Measurements from ENCODE around the gene ONECUT3.

ONECUT3 gene

DNA sequence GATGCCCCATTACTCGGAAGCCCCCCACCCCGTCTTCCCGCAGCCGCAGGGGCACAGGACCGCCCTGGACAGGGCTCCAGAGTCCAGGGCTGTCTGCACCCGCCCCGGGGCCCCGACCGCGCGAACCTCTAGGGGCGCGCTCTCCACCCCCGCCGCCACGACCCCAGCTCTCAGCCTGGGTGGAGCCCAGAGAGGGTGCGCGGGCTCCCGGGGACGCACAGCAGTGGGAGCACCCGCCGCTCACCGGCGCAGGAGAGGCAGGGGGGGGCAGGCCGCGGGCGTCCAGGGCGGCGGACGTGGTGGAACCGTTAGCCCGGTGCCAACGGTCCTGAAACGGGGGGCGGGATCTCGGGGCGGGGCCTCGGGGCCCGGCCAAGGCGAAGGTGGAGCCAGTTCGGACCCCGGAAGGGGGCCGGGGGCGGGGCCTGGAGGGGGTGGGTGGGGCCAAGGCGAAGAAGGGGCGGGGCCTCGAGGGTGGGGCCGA lies 58.7 kb downstream of the ONECUT3 start, which contains the start of gene ATP8B3:
ATP8B3 (minus strand) TSS at position 335 of the 484 bp plus-strand sequence. CDS start 540 bp downstream, outside the sequence.
- TF ChIP-seq, protein P1, sequence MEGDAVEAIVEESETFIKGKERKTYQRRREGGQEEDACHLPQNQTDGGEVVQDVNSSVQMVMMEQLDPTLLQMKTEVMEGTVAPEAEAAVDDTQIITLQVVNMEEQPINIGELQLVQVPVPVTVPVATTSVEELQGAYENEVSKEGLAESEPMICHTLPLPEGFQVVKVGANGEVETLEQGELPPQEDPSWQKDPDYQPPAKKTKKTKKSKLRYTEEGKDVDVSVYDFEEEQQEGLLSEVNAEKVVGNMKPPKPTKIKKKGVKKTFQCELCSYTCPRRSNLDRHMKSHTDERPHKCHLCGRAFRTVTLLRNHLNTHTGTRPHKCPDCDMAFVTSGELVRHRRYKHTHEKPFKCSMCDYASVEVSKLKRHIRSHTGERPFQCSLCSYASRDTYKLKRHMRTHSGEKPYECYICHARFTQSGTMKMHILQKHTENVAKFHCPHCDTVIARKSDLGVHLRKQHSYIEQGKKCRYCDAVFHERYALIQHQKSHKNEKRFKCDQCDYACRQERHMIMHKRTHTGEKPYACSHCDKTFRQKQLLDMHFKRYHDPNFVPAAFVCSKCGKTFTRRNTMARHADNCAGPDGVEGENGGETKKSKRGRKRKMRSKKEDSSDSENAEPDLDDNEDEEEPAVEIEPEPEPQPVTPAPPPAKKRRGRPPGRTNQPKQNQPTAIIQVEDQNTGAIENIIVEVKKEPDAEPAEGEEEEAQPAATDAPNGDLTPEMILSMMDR (IDR thresholded peaks at IDR 0.05; ENCODE audit: control insufficient read depth, insufficient read depth, low read depth, low read length, missing control alignments): peak; percentile 22
- peak within 1 kb of the TSS; percentile 56 for H3K4me3 ChIP-seq (ENCODE audit: control insufficient read depth, low read depth, low read length)
- DNase-seq (ENCODE audit: low read depth): no peak

DNA sequence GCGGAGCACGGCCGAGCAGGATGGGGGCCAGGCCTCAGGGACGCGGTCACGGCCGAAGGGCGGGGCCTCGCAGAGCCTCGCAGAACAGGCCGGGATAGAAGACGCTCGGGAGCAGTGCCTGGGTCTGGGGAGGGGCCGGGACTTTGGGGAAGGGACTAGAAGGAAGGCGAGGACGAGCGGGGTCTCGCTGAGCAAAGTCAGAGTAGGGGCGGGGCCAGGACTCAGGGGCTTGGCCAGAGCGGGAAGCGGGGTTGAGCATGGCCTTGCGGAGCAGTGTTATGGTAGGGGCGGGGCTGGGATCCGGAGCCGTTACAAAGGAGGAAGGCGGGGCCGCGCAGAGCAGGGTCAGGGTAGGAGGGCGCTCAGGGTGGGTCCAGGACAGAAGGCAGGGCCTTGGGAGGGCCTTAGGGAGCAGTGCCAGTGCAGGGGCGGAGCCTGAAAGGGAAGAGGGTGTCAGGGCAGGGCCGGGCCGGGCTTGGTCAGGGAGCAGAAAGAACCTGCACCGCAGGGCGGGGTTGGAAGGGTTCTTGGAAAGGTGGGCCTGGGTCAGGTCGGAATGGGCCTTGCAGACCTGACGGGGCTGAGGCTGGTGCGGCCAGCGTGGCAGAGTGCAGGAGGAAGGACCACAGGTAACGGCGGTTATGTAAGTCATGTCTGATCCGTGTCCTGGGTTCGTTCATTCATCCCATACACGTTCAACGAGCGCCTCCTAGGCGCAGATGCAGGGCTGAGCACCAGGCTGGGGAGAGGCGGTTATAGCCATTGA lies 59.3 kb downstream of the ONECUT3 start:
- TF ChIP-seq, protein P1 (IDR thresholded peaks at IDR 0.05; ENCODE audit: control insufficient read depth, insufficient read depth, low read depth, low read length, missing control alignments): peak; percentile 60
- H3K4me3 ChIP-seq (ENCODE audit: control insufficient read depth, low read depth, low read length): peak overlapping the region; percentile 56
- peak; percentile 33 for DNase-seq (ENCODE audit: low read depth)

DNA sequence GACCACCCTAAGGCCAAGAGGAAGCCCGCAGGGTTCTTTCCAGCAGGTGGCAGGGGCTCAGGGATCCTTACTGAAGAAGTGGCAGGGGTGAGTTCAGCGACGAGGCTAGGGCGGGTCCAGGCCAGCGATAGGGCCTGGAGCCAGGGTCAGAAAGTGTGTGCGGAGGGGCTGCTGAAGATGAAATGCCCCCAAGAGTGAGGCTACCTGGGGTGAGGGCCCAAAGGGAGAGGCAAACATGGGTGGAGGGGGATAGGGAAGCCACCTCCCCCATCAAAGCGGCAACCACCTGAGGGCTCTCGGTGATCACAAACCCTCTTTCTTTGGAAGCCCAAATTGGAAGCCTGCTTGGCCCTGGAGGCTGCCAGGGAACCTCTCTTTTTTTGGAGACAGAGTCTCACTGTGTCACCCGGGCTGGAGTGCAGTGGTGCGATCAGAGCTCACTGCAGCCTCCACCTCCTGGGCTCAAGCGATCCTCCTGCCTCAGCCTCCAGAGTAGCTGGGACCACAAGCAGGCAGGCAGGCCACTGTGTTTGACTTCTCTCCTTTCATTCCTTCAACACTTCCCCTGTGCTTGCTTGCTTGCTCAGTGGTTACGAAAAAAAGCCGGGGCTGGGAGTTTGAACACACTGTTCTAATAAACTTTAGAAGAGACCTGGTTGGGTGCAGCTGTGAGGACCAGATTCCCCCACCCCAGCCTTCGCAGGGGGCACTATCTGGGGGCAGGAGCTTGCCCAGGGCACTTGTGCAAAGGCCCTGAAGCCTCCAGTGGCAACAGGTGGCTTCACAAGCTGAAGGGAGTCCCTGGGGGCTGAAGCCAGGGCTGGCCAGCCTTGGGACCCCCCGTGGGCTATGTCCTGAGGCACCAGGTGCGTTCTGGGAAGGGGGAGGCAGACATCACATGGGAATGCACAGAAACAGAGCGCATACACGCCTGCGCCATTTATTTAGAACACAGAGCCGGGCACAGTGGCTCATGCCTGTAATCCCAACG lies 60.2 kb downstream of the ONECUT3 start:
- no peak for DNase-seq (ENCODE audit: low read depth)
- TF ChIP-seq, protein P1 (IDR thresholded peaks at IDR 0.05; ENCODE audit: control insufficient read depth, insufficient read depth, low read depth, low read length, missing control alignments): no peak
- H3K4me3 ChIP-seq (ENCODE audit: control insufficient read depth, low read depth, low read length): peak overlapping the region; percentile 56

DNA sequence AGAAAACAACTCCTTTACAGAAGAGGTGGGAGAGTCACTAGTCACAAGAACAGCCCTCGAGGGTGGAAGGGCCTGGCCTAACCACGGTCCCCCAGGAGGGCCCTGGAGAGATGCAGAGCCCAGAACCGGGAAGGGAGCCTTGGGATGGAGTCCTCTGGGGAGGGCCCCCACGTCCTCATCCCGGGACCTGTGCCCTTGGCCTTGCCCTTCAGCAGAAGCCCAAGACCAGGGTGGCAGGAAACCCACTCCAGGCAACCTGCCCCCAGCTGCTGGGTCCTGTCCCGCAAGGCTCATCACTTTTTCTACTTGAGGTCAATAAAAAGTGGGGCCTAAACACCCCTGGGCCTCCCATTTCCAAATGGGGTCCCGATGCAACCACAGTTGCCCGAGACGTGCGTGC lies 61.1 kb downstream of the ONECUT3 start:
- no peak overlapping the region for H3K4me3 ChIP-seq (ENCODE audit: control insufficient read depth, low read depth, low read length)
- no peak for DNase-seq (ENCODE audit: low read depth)
- TF ChIP-seq, protein P1 (IDR thresholded peaks at IDR 0.05; ENCODE audit: control insufficient read depth, insufficient read depth, low read depth, low read length, missing control alignments): no peak

DNA sequence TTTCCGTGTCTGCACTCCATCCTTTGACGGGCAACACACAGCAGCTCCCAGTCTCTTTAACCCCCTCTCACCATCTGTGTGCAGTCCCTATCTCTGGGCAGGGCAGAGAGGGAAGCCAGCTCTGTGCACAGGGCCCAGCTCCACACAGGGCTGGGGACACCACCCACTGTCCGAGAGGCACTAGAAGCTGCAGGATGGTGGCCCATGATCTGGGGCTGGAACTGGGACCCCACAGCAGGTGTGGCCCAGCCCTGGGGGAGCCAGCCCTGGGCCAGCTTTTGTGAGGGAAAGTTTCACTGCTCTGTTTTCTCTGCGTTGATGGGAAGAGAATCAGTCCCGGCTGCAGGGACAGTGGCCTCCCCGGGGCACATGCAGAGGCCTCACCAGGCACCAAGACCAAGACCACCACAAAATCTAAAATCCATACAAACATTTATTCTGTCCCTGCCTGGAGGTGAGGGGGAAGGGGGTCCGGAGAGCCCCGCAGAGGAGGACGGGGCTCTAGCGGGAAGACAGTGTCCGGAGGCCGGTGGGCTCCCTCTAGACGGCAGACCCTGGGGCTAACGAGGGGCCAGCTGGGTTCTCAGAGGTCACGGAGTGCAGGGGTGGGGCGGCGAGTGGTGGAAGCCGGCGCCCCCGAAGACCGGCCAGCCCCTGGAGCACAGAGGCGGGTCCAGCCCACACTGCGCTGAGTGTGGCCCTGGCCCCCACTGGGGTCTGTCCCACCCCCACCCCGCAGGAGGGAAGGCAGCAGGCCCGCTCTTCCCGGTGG lies 61.7 kb downstream of the ONECUT3 start:
- no peak for DNase-seq (ENCODE audit: low read depth)
- no peak overlapping the region for H3K4me3 ChIP-seq (ENCODE audit: control insufficient read depth, low read depth, low read length)

More for the DNA sequence above, 61.7 kb downstream of the ONECUT3 start:
- TF ChIP-seq, protein P1 (IDR thresholded peaks at IDR 0.05; ENCODE audit: control insufficient read depth, insufficient read depth, low read depth, low read length, missing control alignments): no peak
